OCI-LY1 (cell line): ENCODE data around the gene PARVG.

Source experiments
- EZH2 ChIP-seq: fragments of 200-600 bp; sonication (generic), shearing (Covaris generic); IDR thresholded peaks from 2 replicates; pipeline ENCODE4 v1.8.0; 2017; ENCODE audit warnings: borderline replicate concordance, mixed run types, mild to moderate bottlenecking, antibody characterized with exemption, low read length, moderate library complexity, mixed read lengths
- TF ChIP-seq, protein P1 (sequence below): fragments of 200-600 bp; sonication (generic), shearing (Covaris generic); IDR thresholded peaks from 2 replicates; pipeline ENCODE4 v1.5.1; 2017; ENCODE audit warnings: mild to moderate bottlenecking, antibody characterized with exemption, low read length, moderate library complexity, mixed read lengths

DNA sequence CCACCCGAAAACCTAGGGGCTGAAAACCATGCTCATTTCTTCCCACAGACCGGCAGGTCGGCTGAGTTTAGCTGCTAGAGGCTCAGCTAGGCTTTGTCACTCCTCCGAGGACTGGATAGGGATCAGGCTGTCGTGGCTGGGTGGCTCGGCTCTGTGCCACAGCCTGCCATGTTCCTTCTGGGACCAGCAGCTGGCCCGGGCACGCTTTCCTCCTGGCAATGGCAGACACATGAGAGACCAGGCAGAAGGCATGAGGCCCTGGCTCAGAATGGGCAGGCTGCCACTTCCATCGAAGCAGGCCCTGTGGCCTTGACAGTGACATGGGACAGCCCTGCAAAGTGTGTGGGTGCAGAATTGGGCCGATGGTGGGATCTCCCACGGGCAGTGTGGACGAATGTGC is 20.9 kb downstream of the PARVG start:
- TF ChIP-seq, protein P1, sequence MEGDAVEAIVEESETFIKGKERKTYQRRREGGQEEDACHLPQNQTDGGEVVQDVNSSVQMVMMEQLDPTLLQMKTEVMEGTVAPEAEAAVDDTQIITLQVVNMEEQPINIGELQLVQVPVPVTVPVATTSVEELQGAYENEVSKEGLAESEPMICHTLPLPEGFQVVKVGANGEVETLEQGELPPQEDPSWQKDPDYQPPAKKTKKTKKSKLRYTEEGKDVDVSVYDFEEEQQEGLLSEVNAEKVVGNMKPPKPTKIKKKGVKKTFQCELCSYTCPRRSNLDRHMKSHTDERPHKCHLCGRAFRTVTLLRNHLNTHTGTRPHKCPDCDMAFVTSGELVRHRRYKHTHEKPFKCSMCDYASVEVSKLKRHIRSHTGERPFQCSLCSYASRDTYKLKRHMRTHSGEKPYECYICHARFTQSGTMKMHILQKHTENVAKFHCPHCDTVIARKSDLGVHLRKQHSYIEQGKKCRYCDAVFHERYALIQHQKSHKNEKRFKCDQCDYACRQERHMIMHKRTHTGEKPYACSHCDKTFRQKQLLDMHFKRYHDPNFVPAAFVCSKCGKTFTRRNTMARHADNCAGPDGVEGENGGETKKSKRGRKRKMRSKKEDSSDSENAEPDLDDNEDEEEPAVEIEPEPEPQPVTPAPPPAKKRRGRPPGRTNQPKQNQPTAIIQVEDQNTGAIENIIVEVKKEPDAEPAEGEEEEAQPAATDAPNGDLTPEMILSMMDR: no peak
- TF ChIP-seq EZH2: no peak
